ENCODE measurements around the gene ZNF414.
A peak's percentile ranks its signal among the peaks of the same experiment; 100 is the strongest.
"Not testable (repeated sequence)": the region's sequence is repeated elsewhere in the genome, so short reads cannot be mapped to it uniquely, and the experiment has no call there.

Gene ZNF414

GRCh38 chr19:8530061-8530679, 16.2 kb upstream of the ZNF414 start:
- no peaks in the 10 kb centered on the region for H3K27me3 Mint-ChIP-seq (ENCODE audit: low read depth)
- no peaks in the 10 kb centered on the region for H3K9me3 Mint-ChIP-seq
- no peak overlapping the region for H3K4me3 Mint-ChIP-seq
- no peak overlapping the region for H3K27ac Mint-ChIP-seq
- no peak for DNase-seq (ENCODE audit: low spot score)
- H3K4me1 Mint-ChIP-seq (ENCODE audit: low read depth) = peaks cover 4% of the 10 kb centered on the region
- H3K36me3 Mint-ChIP-seq (ENCODE audit: low read depth) = peaks cover 57% of the 10 kb centered on the region

GRCh38 chr19:8529369-8530006, 15.5 kb upstream of the ZNF414 start:
- H3K27ac Mint-ChIP-seq = no peak overlapping the region
- peaks cover 55% of the 10 kb centered on the region for H3K36me3 Mint-ChIP-seq (ENCODE audit: low read depth)
- H3K4me3 Mint-ChIP-seq = no peak overlapping the region
- H3K27me3 Mint-ChIP-seq (ENCODE audit: low read depth) = no peaks in the 10 kb centered on the region
- no peak for DNase-seq (ENCODE audit: low spot score)
- H3K9me3 Mint-ChIP-seq = no peaks in the 10 kb centered on the region
- peaks cover 4% of the 10 kb centered on the region for H3K4me1 Mint-ChIP-seq (ENCODE audit: low read depth)

- peaks cover 54% of the 10 kb centered on the region for H3K36me3 Mint-ChIP-seq (ENCODE audit: low read depth)
- no peak for DNase-seq (ENCODE audit: low spot score)
- H3K4me3 Mint-ChIP-seq = no peak overlapping the region
- H3K4me1 Mint-ChIP-seq (ENCODE audit: low read depth) = peaks cover 4% of the 10 kb centered on the region
- H3K9me3 Mint-ChIP-seq = no peaks in the 10 kb centered on the region
- no peak overlapping the region for H3K27ac Mint-ChIP-seq
- no peaks in the 10 kb centered on the region for H3K27me3 Mint-ChIP-seq (ENCODE audit: low read depth)
Measured at GRCh38 chr19:8528500-8528899, 14.5 kb upstream of the ZNF414 start.

GRCh38 chr19:8526345-8527091, 12.6 kb upstream of the ZNF414 start:
- H3K4me3 Mint-ChIP-seq = no peak overlapping the region
- no peaks in the 10 kb centered on the region for H3K9me3 Mint-ChIP-seq
- H3K27ac Mint-ChIP-seq = no peak overlapping the region
- H3K27me3 Mint-ChIP-seq (ENCODE audit: low read depth) = no peaks in the 10 kb centered on the region
- H3K4me1 Mint-ChIP-seq (ENCODE audit: low read depth) = peaks cover 4% of the 10 kb centered on the region
- no peak for DNase-seq (ENCODE audit: low spot score)
- peaks cover 51% of the 10 kb centered on the region for H3K36me3 Mint-ChIP-seq (ENCODE audit: low read depth)

- H3K4me1 Mint-ChIP-seq (ENCODE audit: low read depth) = peaks cover 4% of the 10 kb centered on the region
- H3K4me3 Mint-ChIP-seq = no peak overlapping the region
- no peaks in the 10 kb centered on the region for H3K27me3 Mint-ChIP-seq (ENCODE audit: low read depth)
- H3K27ac Mint-ChIP-seq = no peak overlapping the region
- no peaks in the 10 kb centered on the region for H3K9me3 Mint-ChIP-seq
- no peak for DNase-seq (ENCODE audit: low spot score)
- H3K36me3 Mint-ChIP-seq (ENCODE audit: low read depth) = peaks cover 53% of the 10 kb centered on the region
Measured at GRCh38 chr19:8525401-8525684, 11.4 kb upstream of the ZNF414 start.

GRCh38 chr19:8519388-8519787, 5.4 kb upstream of the ZNF414 start:
- peak overlapping the region; percentile 49 for H3K27ac Mint-ChIP-seq
- no peaks in the 10 kb centered on the region for H3K27me3 Mint-ChIP-seq (ENCODE audit: low read depth)
- peaks cover 33% of the 10 kb centered on the region for H3K4me1 Mint-ChIP-seq (ENCODE audit: low read depth)
- H3K4me3 Mint-ChIP-seq = no peak overlapping the region
- H3K9me3 Mint-ChIP-seq = no peaks in the 10 kb centered on the region
- no peak for DNase-seq (ENCODE audit: low spot score)
- H3K36me3 Mint-ChIP-seq (ENCODE audit: low read depth) = peaks cover 42% of the 10 kb centered on the region

- Mint-ChIP-seq H3K4me1 (ENCODE audit: low read depth) (peaks cover 37% of the 10 kb centered on the region), H3K4me3 (peak overlapping the region; percentile 52), H3K27me3 (ENCODE audit: low read depth) (no peaks in the 10 kb centered on the region), H3K9me3 (no peaks in the 10 kb centered on the region), H3K27ac (peak overlapping the region; percentile 99), H3K36me3 (ENCODE audit: low read depth) (peaks cover 44% of the 10 kb centered on the region)
- DNase-seq (ENCODE audit: low spot score) = no peak
Measured at GRCh38 chr19:8518536-8518935, 4.6 kb upstream of the ZNF414 start.

- H3K4me1 Mint-ChIP-seq (ENCODE audit: low read depth) = peaks cover 42% of the 10 kb centered on the region
- H3K4me3 Mint-ChIP-seq = peak overlapping the region; percentile 81
- peak overlapping the region; percentile 99 for H3K27ac Mint-ChIP-seq
- no peaks in the 10 kb centered on the region for H3K27me3 Mint-ChIP-seq (ENCODE audit: low read depth)
- peaks cover 43% of the 10 kb centered on the region for H3K36me3 Mint-ChIP-seq (ENCODE audit: low read depth)
- H3K9me3 Mint-ChIP-seq = no peaks in the 10 kb centered on the region
- peak; percentile 49 for DNase-seq (ENCODE audit: low spot score)
Measured at GRCh38 chr19:8517551-8518442, 3.8 kb upstream of the ZNF414 start.

- peak; percentile 69 for DNase-seq (ENCODE audit: low spot score)
- peak overlapping the region; percentile 89 for H3K4me3 Mint-ChIP-seq
- H3K4me1 Mint-ChIP-seq (ENCODE audit: low read depth) = peaks cover 47% of the 10 kb centered on the region
Measured at GRCh38 chr19:8515317-8515716, 1.4 kb upstream of the ZNF414 start.

GRCh38 chr19:8514505-8515009, 590 bp upstream of the ZNF414 start:
- Mint-ChIP-seq H3K27ac (peak overlapping the region; percentile 99), H3K36me3 (ENCODE audit: low read depth) (peaks cover 28% of the 10 kb centered on the region), H3K4me1 (ENCODE audit: low read depth) (peaks cover 47% of the 10 kb centered on the region), H3K4me3 (peak overlapping the region; percentile 89)
- not testable (repeated sequence) for H3K9me3 Mint-ChIP-seq; H3K27me3 Mint-ChIP-seq (ENCODE audit: low read depth); DNase-seq (ENCODE audit: low spot score)

More at GRCh38 chr19:8515317-8515716, 1.4 kb upstream of the ZNF414 start:
- peak overlapping the region; percentile 99 for H3K27ac Mint-ChIP-seq
- no peaks in the 10 kb centered on the region for H3K9me3 Mint-ChIP-seq
- H3K27me3 Mint-ChIP-seq (ENCODE audit: low read depth) = no peaks in the 10 kb centered on the region
- H3K36me3 Mint-ChIP-seq (ENCODE audit: low read depth) = peaks cover 34% of the 10 kb centered on the region

GRCh38 chr19:8513036-8513686, 806 bp downstream of the ZNF414 start:
- Mint-ChIP-seq H3K4me1 (ENCODE audit: low read depth) (peaks cover 38% of the 10 kb centered on the region), H3K4me3 (peak overlapping the region; percentile 89), H3K27me3 (ENCODE audit: low read depth) (no peaks in the 10 kb centered on the region), H3K27ac (peak overlapping the region; percentile 99), H3K9me3 (no peaks in the 10 kb centered on the region), H3K36me3 (ENCODE audit: low read depth) (peaks cover 22% of the 10 kb centered on the region)
- no peak for DNase-seq (ENCODE audit: low spot score)

- no peaks in the 10 kb centered on the region for H3K27me3 Mint-ChIP-seq (ENCODE audit: low read depth)
- peaks cover 16% of the 10 kb centered on the region for H3K36me3 Mint-ChIP-seq (ENCODE audit: low read depth)
- no peak for DNase-seq (ENCODE audit: low spot score)
- peaks cover 33% of the 10 kb centered on the region for H3K4me1 Mint-ChIP-seq (ENCODE audit: low read depth)
- no peaks in the 10 kb centered on the region for H3K9me3 Mint-ChIP-seq
- H3K4me3 Mint-ChIP-seq = peak overlapping the region; percentile 70
- peak overlapping the region; percentile 69 for H3K27ac Mint-ChIP-seq
Measured at GRCh38 chr19:8512115-8512967, 1.6 kb downstream of the ZNF414 start.
